DND-41 (cell line): ENCODE measurements around the gene SCTR.

Experiments
- EZH2 ChIP-seq: IDR thresholded peaks from 3 replicates; pipeline ENCODE4 v1.6.1; 2012; ENCODE audit warnings: borderline replicate concordance, low read depth, mild to moderate bottlenecking, moderate library complexity, low read length, inconsistent platforms; ENCODE audit not compliant: severe bottlenecking
- TF ChIP-seq, protein P1 (sequence below): IDR thresholded peaks from 2 replicates; pipeline ENCODE4 v1.5.1; 2012; ENCODE audit warnings: borderline replicate concordance, low read length, moderate library complexity, mild to moderate bottlenecking; ENCODE audit not compliant: poor library complexity, severe bottlenecking; ENCODE audit errors: extremely low read depth

DNA sequence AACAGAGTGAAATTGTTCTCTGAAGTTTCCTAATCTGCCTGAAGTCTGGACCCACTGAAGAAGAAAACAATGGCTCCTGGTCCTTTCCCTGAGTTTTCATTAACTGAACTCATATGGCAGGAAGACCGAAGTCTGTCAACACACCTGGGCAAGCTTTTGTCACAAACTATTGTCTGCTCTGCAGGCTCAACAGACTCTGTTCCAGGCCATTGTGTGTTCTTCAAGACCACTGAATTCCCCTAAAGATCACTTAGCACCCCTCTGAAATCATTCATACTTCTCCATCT lies 99.2 kb downstream of the SCTR start:
- TF ChIP-seq, protein P1, sequence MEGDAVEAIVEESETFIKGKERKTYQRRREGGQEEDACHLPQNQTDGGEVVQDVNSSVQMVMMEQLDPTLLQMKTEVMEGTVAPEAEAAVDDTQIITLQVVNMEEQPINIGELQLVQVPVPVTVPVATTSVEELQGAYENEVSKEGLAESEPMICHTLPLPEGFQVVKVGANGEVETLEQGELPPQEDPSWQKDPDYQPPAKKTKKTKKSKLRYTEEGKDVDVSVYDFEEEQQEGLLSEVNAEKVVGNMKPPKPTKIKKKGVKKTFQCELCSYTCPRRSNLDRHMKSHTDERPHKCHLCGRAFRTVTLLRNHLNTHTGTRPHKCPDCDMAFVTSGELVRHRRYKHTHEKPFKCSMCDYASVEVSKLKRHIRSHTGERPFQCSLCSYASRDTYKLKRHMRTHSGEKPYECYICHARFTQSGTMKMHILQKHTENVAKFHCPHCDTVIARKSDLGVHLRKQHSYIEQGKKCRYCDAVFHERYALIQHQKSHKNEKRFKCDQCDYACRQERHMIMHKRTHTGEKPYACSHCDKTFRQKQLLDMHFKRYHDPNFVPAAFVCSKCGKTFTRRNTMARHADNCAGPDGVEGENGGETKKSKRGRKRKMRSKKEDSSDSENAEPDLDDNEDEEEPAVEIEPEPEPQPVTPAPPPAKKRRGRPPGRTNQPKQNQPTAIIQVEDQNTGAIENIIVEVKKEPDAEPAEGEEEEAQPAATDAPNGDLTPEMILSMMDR: no peak
- no peak for TF ChIP-seq EZH2
